Measurements from ENCODE around the gene TRIO. TPM values are rescaled to one million over a fixed set of nuclear protein-coding genes. Genes with fewer than 3 reads are reported as not detected.

Gene TRIO
- total RNA-seq, 6 donors from 2014 or later, result 138 to 408 (median 156) TPM

GRCh38 chr5:14414007-14414406, 270.9 kb downstream of the TRIO start:
- H3K27ac ChIP-seq, result no peak overlapping the region
- H3K4me1 ChIP-seq, result no peaks in the 10 kb centered on the region
- no peaks in the 10 kb centered on the region for H3K27me3 ChIP-seq
- DNase-seq (peak in 1 of 2 donors; percentile 39), ATAC-seq (ENCODE audit: low FRiP score in 2 of 2) (no peak)
- TF ChIP-seq POLR2AphosphoS5 (IDR thresholded peaks at IDR 0.05) (no peak), EP300 (IDR thresholded peaks at IDR 0.05) (no peak), CTCF (IDR thresholded peaks at IDR 0.05) (no peak), POLR2A (IDR thresholded peaks at IDR 0.05) (no peak)
- H3K4me3 ChIP-seq, result no peak overlapping the region
- 85 to 89% methylated on average over 11 of the region's 11 CpGs for WGBS, 2 donors
- no peaks in the 10 kb centered on the region for H3K9me3 ChIP-seq
- H3K36me3 ChIP-seq, result peaks cover 18 to 89% (median 55%) of the 10 kb centered on the region in 4 donors

- H3K9me3 ChIP-seq, result no peaks in the 10 kb centered on the region
- peaks cover 13 to 89% (median 55%) of the 10 kb centered on the region in 4 donors for H3K36me3 ChIP-seq
- no peak overlapping the region for H3K27ac ChIP-seq
- WGBS, 2 donors, result 87 to 95% methylated on average over 7 of the region's 7 CpGs
- TF ChIP-seq POLR2AphosphoS5 (IDR thresholded peaks at IDR 0.05) (no peak), POLR2A (IDR thresholded peaks at IDR 0.05) (no peak), CTCF (IDR thresholded peaks at IDR 0.05) (no peak), EP300 (IDR thresholded peaks at IDR 0.05) (no peak)
- DNase-seq (no peak), ATAC-seq (ENCODE audit: low FRiP score in 2 of 2) (no peak)
- H3K4me1 ChIP-seq, result no peaks in the 10 kb centered on the region
- no peak overlapping the region for H3K4me3 ChIP-seq
- no peaks in the 10 kb centered on the region for H3K27me3 ChIP-seq
These were observed 271.5 kb downstream of the TRIO start for GRCh38 chr5:14414656-14415023.

- Histone ChIP-seq H3K27ac (no peak overlapping the region), H3K4me3 (no peak overlapping the region), H3K4me1 (no peaks in the 10 kb centered on the region), H3K9me3 (no peaks in the 10 kb centered on the region), H3K27me3 (no peaks in the 10 kb centered on the region), H3K36me3 (peaks cover 13 to 89% (median 54%) of the 10 kb centered on the region in 4 donors)
- TF ChIP-seq POLR2A (IDR thresholded peaks at IDR 0.05), result no peak
- no peak for TF ChIP-seq CTCF (IDR thresholded peaks at IDR 0.05)
- no peak for TF ChIP-seq EP300 (IDR thresholded peaks at IDR 0.05)
- TF ChIP-seq POLR2AphosphoS5 (IDR thresholded peaks at IDR 0.05), result no peak
- no peak for DNase-seq
- WGBS, 2 donors, result 85 to 89% methylated on average over 16 of the region's 16 CpGs
- no peak for ATAC-seq (ENCODE audit: low FRiP score in 2 of 2)
These were observed 272.0 kb downstream of the TRIO start for GRCh38 chr5:14415024-14415697.

- peaks cover 17 to 90% (median 52%) of the 10 kb centered on the region in 4 donors for H3K36me3 ChIP-seq
- TF ChIP-seq CTCF (IDR thresholded peaks at IDR 0.05) (no peak), POLR2AphosphoS5 (IDR thresholded peaks at IDR 0.05) (no peak), EP300 (IDR thresholded peaks at IDR 0.05) (no peak), POLR2A (IDR thresholded peaks at IDR 0.05) (no peak)
- H3K27ac ChIP-seq, result no peak overlapping the region
- H3K4me3 ChIP-seq, result no peak overlapping the region
- H3K27me3 ChIP-seq, result no peaks in the 10 kb centered on the region
- 78 to 83% methylated on average over 3 of the region's 3 CpGs for WGBS, 2 donors
- ATAC-seq (ENCODE audit: low FRiP score in 2 of 2) (no peak), DNase-seq (no peak)
- no peaks in the 10 kb centered on the region for H3K4me1 ChIP-seq
- no peaks in the 10 kb centered on the region for H3K9me3 ChIP-seq
These were observed 272.5 kb downstream of the TRIO start for GRCh38 chr5:14415698-14416074.

Measured in upper lobe of left lung (tissue), 6 donors.